ENCODE data around the gene FAM13C.

The FAM13C gene

DNA sequence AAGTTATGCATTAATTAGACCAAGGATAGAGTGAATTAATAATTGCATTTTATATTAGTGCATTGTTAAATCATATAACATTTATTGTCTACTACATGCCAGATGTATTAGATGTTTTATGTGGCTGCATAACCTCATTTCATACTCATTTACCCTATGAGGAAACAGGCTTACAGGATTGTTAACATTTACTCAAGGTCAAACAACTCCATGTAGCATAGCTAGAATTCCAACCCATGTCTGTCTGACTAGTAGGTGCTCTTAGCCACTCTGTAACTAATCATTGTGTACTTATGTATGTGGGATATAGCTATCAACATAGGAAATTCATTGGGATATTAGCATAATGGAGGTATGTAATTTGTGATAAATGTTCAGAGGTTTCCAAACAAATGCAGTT is 139.6 kb downstream of the FAM13C start:
- no peak for DNase-seq (ENCODE audit: low spot score)
- TF ChIP-seq, protein P1, sequence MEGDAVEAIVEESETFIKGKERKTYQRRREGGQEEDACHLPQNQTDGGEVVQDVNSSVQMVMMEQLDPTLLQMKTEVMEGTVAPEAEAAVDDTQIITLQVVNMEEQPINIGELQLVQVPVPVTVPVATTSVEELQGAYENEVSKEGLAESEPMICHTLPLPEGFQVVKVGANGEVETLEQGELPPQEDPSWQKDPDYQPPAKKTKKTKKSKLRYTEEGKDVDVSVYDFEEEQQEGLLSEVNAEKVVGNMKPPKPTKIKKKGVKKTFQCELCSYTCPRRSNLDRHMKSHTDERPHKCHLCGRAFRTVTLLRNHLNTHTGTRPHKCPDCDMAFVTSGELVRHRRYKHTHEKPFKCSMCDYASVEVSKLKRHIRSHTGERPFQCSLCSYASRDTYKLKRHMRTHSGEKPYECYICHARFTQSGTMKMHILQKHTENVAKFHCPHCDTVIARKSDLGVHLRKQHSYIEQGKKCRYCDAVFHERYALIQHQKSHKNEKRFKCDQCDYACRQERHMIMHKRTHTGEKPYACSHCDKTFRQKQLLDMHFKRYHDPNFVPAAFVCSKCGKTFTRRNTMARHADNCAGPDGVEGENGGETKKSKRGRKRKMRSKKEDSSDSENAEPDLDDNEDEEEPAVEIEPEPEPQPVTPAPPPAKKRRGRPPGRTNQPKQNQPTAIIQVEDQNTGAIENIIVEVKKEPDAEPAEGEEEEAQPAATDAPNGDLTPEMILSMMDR (IDR thresholded peaks at IDR 0.05): no peak
- no peak overlapping the region for H3K4me3 ChIP-seq
- no peak overlapping the region for H3K27ac ChIP-seq

GRCh38 chr10:59216178-59216869 is 146.0 kb downstream of the FAM13C start:
- H3K4me3 ChIP-seq: no peak overlapping the region
- H3K27ac ChIP-seq: no peak overlapping the region
- TF ChIP-seq, protein P1 (IDR thresholded peaks at IDR 0.05): no peak
- DNase-seq (ENCODE audit: low spot score): no peak

DNA sequence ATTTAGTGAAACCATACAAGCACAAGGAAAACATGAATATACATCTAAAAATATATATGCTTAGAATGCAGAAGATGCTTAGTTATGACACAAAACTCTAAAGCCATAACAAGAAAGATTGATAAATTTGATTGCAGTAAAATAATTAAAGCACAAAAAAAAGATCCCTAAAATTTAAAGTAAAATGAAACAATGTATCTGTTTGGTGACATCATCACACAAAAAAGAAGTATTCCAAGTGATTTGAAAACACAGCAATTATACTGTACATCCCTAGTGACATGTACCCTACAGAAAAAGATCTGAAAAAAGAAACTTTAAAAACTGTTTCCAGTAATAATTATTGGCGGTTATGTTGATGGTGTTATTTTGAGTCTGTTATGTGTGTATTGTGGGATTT is 148.2 kb downstream of the FAM13C start:
- no peak for DNase-seq (ENCODE audit: low spot score)
- no peak overlapping the region for H3K27ac ChIP-seq
- TF ChIP-seq, protein P1 (IDR thresholded peaks at IDR 0.05): no peak
- no peak overlapping the region for H3K4me3 ChIP-seq

- DNase-seq (ENCODE audit: low spot score): no peak
- Histone ChIP-seq H3K4me3 (no peak overlapping the region), H3K27ac (no peak overlapping the region)
- TF ChIP-seq, protein P1 (IDR thresholded peaks at IDR 0.05): no peak
These were observed 150.0 kb downstream of the FAM13C start for GRCh38 chr10:59212301-59212798.

DNA sequence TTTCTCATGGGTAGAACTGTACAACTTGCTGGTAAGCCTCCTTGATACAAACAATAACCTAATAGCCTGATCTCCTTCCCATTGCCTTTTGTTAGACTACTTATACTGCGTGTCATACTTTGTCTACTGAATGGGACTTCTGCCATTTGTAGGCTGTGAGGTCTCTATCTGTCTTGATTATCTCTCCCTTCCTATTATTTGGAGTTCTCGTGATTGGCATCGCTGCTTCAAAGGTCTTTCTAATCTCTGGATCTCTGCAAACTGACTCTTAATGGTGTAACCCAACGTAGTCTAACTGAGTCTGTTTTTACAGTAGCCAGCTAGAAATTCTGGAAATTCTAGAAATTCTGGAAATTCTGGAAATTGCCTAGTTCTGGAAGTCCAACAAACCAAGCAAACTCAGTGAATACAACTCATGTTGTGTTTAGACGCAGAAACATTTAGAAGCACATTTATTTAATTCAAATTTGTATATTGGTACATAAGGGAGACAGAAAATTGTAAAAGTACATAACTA is 156.1 kb downstream of the FAM13C start:
- no peak overlapping the region for H3K4me3 ChIP-seq

More for the DNA sequence above, 156.1 kb downstream of the FAM13C start:
- TF ChIP-seq, protein P1 (IDR thresholded peaks at IDR 0.05): no peak
- H3K27ac ChIP-seq: no peak overlapping the region
- no peak for DNase-seq (ENCODE audit: low spot score)
